ENCODE data around the gene SPECC1. TPM values are rescaled to one million over a fixed set of nuclear protein-coding genes. Genes with fewer than 3 reads are reported as not detected.

SPECC1 gene
- total RNA-seq, 1 donor from 2014 or later: 91.9 TPM

DNA sequence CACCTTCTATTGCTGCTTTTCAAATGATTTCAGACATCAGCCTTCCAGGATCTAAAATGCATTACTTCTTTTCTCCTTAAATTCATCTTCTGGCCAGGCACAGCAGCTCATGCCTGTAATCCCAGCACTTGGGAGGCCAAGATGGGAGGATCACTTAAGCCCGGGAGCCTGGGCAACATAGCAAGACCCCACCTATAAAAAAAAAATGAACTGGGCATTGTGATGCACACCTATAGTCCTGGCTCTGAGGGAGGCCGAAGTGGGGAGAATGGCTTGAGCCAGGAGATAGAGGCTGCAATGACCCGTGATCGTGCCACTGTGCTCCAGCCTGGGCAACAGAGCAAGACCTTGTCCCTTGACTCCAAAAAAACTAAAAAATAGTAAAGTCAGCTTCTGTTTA lies 208.5 kb downstream of the SPECC1 start:
- Mint-ChIP-seq H3K27ac (ENCODE audit: unreplicated experiment) (no peak overlapping the region), H3K4me1 (ENCODE audit: low read depth) (peaks cover 50% of the 10 kb centered on the region)

DNA sequence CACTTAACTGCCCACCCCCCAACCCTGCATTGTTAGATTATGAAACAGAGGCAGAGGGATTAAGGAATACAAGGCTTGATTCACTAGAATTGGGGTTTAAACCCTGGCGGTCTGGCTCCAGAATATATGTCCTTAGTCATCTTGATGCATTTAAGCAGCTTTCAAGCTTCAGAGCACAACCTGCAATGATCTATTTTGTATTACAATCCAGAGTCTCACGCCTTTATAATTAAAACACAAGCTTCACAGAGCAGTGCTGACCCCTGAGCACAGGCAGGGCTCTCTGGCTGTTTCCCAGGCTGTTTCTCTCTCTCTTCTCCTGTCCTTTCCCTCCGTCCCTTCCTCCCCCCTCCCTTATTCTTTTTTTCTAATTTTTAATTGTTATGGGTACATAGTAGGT lies 209.1 kb downstream of the SPECC1 start:
- H3K4me3 Mint-ChIP-seq (ENCODE audit: unreplicated experiment): no peak overlapping the region
- no peaks in the 10 kb centered on the region for H3K27me3 Mint-ChIP-seq (ENCODE audit: low read depth)
- no peak overlapping the region for H3K27ac Mint-ChIP-seq (ENCODE audit: unreplicated experiment)
- H3K36me3 Mint-ChIP-seq (ENCODE audit: low read depth): peaks cover 14% of the 10 kb centered on the region
- TF ChIP-seq, protein P1, sequence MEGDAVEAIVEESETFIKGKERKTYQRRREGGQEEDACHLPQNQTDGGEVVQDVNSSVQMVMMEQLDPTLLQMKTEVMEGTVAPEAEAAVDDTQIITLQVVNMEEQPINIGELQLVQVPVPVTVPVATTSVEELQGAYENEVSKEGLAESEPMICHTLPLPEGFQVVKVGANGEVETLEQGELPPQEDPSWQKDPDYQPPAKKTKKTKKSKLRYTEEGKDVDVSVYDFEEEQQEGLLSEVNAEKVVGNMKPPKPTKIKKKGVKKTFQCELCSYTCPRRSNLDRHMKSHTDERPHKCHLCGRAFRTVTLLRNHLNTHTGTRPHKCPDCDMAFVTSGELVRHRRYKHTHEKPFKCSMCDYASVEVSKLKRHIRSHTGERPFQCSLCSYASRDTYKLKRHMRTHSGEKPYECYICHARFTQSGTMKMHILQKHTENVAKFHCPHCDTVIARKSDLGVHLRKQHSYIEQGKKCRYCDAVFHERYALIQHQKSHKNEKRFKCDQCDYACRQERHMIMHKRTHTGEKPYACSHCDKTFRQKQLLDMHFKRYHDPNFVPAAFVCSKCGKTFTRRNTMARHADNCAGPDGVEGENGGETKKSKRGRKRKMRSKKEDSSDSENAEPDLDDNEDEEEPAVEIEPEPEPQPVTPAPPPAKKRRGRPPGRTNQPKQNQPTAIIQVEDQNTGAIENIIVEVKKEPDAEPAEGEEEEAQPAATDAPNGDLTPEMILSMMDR (IDR thresholded peaks at IDR 0.05): no peak
- H3K4me1 Mint-ChIP-seq (ENCODE audit: low read depth): peaks cover 56% of the 10 kb centered on the region
- peaks cover 11% of the 10 kb centered on the region for H3K9me3 Mint-ChIP-seq (ENCODE audit: low read depth)
- no peak for DNase-seq (ENCODE audit: low spot score)

More for the DNA sequence above, 208.5 kb downstream of the SPECC1 start:
- H3K4me3 Mint-ChIP-seq (ENCODE audit: unreplicated experiment): no peak overlapping the region
- peaks cover 14% of the 10 kb centered on the region for H3K36me3 Mint-ChIP-seq (ENCODE audit: low read depth)
- no peaks in the 10 kb centered on the region for H3K27me3 Mint-ChIP-seq (ENCODE audit: low read depth)
- H3K9me3 Mint-ChIP-seq (ENCODE audit: low read depth): peaks cover 11% of the 10 kb centered on the region
- no peak for DNase-seq (ENCODE audit: low spot score)
- TF ChIP-seq, protein P1 (IDR thresholded peaks at IDR 0.05): no peak

DNA sequence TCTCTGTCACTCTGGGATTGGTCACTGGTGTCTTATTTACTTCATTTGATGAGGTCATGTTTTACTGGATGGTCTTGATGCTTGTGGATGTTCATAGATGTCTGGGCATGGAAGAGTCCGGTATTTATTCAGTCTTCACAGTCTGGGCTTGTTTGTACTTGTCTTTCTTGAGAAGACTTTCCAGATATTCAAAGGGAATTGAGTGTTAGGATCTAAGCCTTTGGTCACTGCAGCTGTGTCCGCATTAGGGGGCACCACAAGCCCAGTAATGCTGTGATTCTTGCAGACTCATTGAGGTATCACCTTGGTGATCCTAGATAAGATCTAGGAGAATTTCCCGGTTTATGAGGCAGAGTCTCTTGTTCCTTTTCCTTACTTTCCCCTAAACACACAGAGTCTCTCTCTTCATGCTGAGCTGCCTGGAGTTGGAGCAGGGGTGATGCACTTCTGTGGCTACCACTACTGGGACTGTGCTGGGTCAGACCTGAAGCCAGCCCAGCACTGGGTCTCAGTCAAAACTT lies 214.7 kb downstream of the SPECC1 start:
- DNase-seq (ENCODE audit: low spot score): no peak
- H3K27ac Mint-ChIP-seq (ENCODE audit: unreplicated experiment): peak overlapping the region; percentile 55
- TF ChIP-seq, protein P1 (IDR thresholded peaks at IDR 0.05): no peak
- H3K27me3 Mint-ChIP-seq (ENCODE audit: low read depth): no peaks in the 10 kb centered on the region
- H3K9me3 Mint-ChIP-seq (ENCODE audit: low read depth): peaks cover 11% of the 10 kb centered on the region
- H3K4me3 Mint-ChIP-seq (ENCODE audit: unreplicated experiment): no peak overlapping the region
- peaks cover 78% of the 10 kb centered on the region for H3K4me1 Mint-ChIP-seq (ENCODE audit: low read depth)
- H3K36me3 Mint-ChIP-seq (ENCODE audit: low read depth): peaks cover 23% of the 10 kb centered on the region

DNA sequence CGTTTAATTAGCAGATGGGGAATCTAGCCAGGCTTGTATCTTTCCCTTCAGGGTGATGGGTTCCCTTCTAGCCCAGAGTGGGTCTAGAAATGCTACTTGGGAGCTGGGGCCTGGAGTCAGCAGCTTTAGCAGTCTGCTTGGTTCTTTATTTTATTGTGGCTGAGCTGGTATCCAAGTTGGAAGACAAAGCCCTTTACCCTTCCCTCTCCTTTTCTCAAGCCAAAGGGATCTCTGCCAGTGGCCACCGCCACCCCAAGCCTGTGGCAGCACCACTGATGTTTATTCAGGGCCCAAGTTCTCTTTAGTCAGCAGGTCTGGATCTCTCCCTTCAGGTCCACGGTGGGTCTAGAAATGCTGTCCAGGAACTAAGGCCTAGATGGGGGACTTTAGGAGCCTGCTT lies 215.2 kb downstream of the SPECC1 start:
- no peaks in the 10 kb centered on the region for H3K27me3 Mint-ChIP-seq (ENCODE audit: low read depth)
- peaks cover 10% of the 10 kb centered on the region for H3K9me3 Mint-ChIP-seq (ENCODE audit: low read depth)
- DNase-seq (ENCODE audit: low spot score): no peak
- H3K27ac Mint-ChIP-seq (ENCODE audit: unreplicated experiment): peak overlapping the region; percentile 55
- H3K4me3 Mint-ChIP-seq (ENCODE audit: unreplicated experiment): no peak overlapping the region
- peaks cover 22% of the 10 kb centered on the region for H3K36me3 Mint-ChIP-seq (ENCODE audit: low read depth)
- TF ChIP-seq, protein P1 (IDR thresholded peaks at IDR 0.05): no peak
- H3K4me1 Mint-ChIP-seq (ENCODE audit: low read depth): peaks cover 78% of the 10 kb centered on the region

DNA sequence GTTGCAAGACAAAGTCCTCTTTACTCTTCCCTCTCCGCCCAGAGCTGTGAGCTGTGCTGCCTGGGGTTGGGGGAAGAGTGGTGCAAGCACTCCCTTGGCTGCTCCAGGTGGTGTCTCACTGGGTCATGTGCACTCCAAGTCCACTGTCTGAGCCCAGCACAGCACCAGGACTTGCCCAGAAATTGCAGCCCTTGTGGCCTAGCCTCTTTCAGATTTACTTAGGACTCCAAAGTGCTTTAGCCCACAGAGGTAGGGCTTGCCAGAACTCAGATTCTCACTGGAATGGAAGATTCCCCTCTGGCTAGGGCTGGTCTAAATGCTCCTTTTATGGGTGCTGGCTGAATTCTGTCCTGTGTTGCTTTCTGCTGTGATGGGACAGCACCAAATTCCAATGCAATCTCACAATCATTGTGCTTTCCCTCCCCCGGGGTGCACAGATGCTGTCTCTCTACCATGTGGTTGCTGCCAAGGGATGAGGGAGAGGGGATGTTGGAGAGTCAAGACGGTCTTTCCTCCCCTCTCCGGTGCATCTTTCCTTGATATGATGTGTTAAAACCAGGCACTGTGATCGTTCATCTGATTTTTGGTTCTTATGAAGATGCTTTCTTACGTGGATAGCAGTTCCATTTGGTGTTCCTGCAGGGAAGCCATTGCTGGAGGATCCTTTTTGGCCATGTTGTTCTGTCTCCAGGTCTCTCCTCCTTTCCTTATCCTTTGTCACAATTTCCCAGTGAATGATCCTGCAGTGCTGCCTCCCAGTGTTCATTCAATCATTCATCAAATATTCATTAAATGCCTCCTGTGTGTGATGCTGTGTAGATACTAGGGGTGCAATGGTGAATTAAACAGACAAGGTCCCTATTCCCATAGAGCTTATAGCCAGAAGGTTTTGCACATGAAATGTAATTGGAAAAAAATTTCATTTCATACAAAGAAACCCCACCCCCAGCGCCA lies 216.3 kb downstream of the SPECC1 start:
- no peak for DNase-seq (ENCODE audit: low spot score)
- peaks cover 86% of the 10 kb centered on the region for H3K4me1 Mint-ChIP-seq (ENCODE audit: low read depth)

More for the DNA sequence above, 216.3 kb downstream of the SPECC1 start:
- no peaks in the 10 kb centered on the region for H3K9me3 Mint-ChIP-seq (ENCODE audit: low read depth)
- peak overlapping the region; percentile 38 for H3K27ac Mint-ChIP-seq (ENCODE audit: unreplicated experiment)
- TF ChIP-seq, protein P1 (IDR thresholded peaks at IDR 0.05): peak; percentile 67
- no peaks in the 10 kb centered on the region for H3K27me3 Mint-ChIP-seq (ENCODE audit: low read depth)
- H3K36me3 Mint-ChIP-seq (ENCODE audit: low read depth): peaks cover 21% of the 10 kb centered on the region
- no peak overlapping the region for H3K4me3 Mint-ChIP-seq (ENCODE audit: unreplicated experiment)
